GM12878 (cell line): ENCODE measurements around the gene B3GNT7. TPM values are rescaled to one million over a fixed set of nuclear protein-coding genes. Genes with fewer than 3 reads are reported as not detected.

Experiments used
- ATAC-seq: fragments of 200-7000 bp; cut with Tn5 transposase; 3 replicates; pipeline ENCODE4 v1.9.1; 2020; ENCODE audit warnings: mild to moderate bottlenecking, moderate library complexity
- BruUV-seq: library from RNA; stranded (reverse); fragments of 400-500 nt; replicated peaks from 2 replicates; lab custom pipeline; 2021; lab: Mats Ljungman, UMichigan
- CTCF ChIA-PET: fragments of 300-600 bp; sonication (Branson Sonifier 250); formaldehyde crosslinking; extraction: SDS; loops from one replicate; lab custom pipeline; 2021; ENCODE audit warnings: inconsistent platforms; lab: Yijun Ruan, JAX
- POLR2A ChIA-PET: fragments of 350-600 bp; formaldehyde crosslinking; extraction: SDS; loops from one replicate; lab custom pipeline; 2021; ENCODE audit warnings: inconsistent platforms; lab: Charles Lee
- RAD21 ChIA-PET: fragments of 300-600 bp; sonication (Branson Sonifier 250); formaldehyde crosslinking; loops from one replicate; lab custom pipeline; 2023; ENCODE audit warnings: antibody characterized with exemption; ENCODE audit not compliant: unreplicated experiment; lab: Charles Lee
- SMC1A ChIA-PET: fragments of 300-600 bp; sonication (Branson Sonifier 250); formaldehyde crosslinking; loops from one replicate; lab custom pipeline; 2023; ENCODE audit not compliant: unreplicated experiment, uncharacterized antibody; lab: Charles Lee
- DNase-seq: peaks from one replicate; pipeline ENCODE4 v3.0.0-alpha.2; 2011; ENCODE audit warnings: low read depth, low spot score
- FAIRE-seq: peaks from 3 replicates; lab custom pipeline; 2011; peaks lifted over from hg19 to GRCh38; lab: Jason Lieb, UNC
- H2AFZ ChIP-seq: 2 replicates; pipeline ENCODE4 v1.6.0; 2011; ENCODE audit warnings: low read depth, low read length, control low read depth; ENCODE audit not compliant: control insufficient read depth
- H3K27ac ChIP-seq: 2 replicates; pipeline ENCODE4 v1.5.1; 2011; ENCODE audit warnings: control low read depth; ENCODE audit not compliant: control insufficient read depth, insufficient read depth
- H3K27me3 ChIP-seq, 2 experiments: replicated peaks in 1 of 2; 2 replicates each; pipeline versions ENCODE4 v1.6.0 to v1.6.1; 2011; ENCODE audit warnings: low read length in 1 of 2; ENCODE audit not compliant: control insufficient read depth in 2 of 2, insufficient read depth in 2 of 2
- H3K36me3 ChIP-seq, 2 experiments: 2 replicates each; pipeline ENCODE4 v1.5.1; 2011; ENCODE audit warnings: low read length in 1 of 2; ENCODE audit not compliant: control insufficient read depth in 2 of 2, insufficient read depth in 2 of 2
- H3K4me1 ChIP-seq: 2 replicates; pipeline ENCODE4 v1.6.1; 2011; ENCODE audit warnings: mild to moderate bottlenecking, low read length, moderate library complexity, mixed read lengths; ENCODE audit not compliant: control insufficient read depth, insufficient read depth
- H3K4me2 ChIP-seq: 2 replicates; pipeline ENCODE4 v1.6.0; 2011; ENCODE audit warnings: control low read depth; ENCODE audit not compliant: control insufficient read depth, insufficient read depth
- H3K4me3 ChIP-seq: fragments of 200-600 bp; sonication (generic); 2 replicates; pipeline ENCODE4 v1.5.1; 2016
- H3K79me2 ChIP-seq: 2 replicates; pipeline ENCODE4 v1.6.0; 2011; ENCODE audit warnings: low read length; ENCODE audit not compliant: control insufficient read depth, insufficient read depth
- H3K9ac ChIP-seq: 2 replicates; pipeline ENCODE4 v1.8.0; 2011; ENCODE audit warnings: low read length, control low read depth, mixed read lengths; ENCODE audit not compliant: control insufficient read depth, insufficient read depth
- H3K9me3 ChIP-seq: replicated peaks from 3 replicates; pipeline ENCODE4 v1.5.1; 2011; ENCODE audit warnings: mild to moderate bottlenecking, low read length; ENCODE audit not compliant: control insufficient read depth, insufficient read depth
- H4K20me1 ChIP-seq: 2 replicates; pipeline ENCODE4 v1.6.0; 2011; ENCODE audit not compliant: control insufficient read depth, insufficient read depth
- BCL3 ChIP-seq: IDR thresholded peaks from 2 replicates; pipeline ENCODE4 v1.6.1; 2011; ENCODE audit warnings: borderline replicate concordance, low read depth, mild to moderate bottlenecking, moderate library complexity, low read length; ENCODE audit not compliant: insufficient read depth, poor library complexity, severe bottlenecking
- CUX1 ChIP-seq: IDR thresholded peaks from 2 replicates; pipeline ENCODE4 v1.6.1; 2012; ENCODE audit warnings: improper control_type of control experiment, low read depth, low read length; ENCODE audit not compliant: insufficient replicate concordance
- EZH2 ChIP-seq: IDR thresholded peaks from 2 replicates; pipeline ENCODE4 v1.6.1; 2012; ENCODE audit warnings: low read depth, mild to moderate bottlenecking, control low read depth, inconsistent platforms, low read length, borderline replicate concordance; ENCODE audit not compliant: control insufficient read depth
- KLF5 ChIP-seq: fragments of 450-650 bp; IDR thresholded peaks from 2 replicates; pipeline ENCODE4 v1.6.1; 2014; ENCODE audit warnings: mild to moderate bottlenecking; ENCODE audit not compliant: partially characterized antibody
- MEF2B ChIP-seq: fragments of 450-650 bp; IDR thresholded peaks from 2 replicates; pipeline ENCODE4 v1.6.1; 2018; ENCODE audit warnings: mild to moderate bottlenecking, moderate library complexity; ENCODE audit not compliant: partially characterized antibody, poor library complexity, severe bottlenecking
- PAX8 ChIP-seq: fragments of 450-650 bp; IDR thresholded peaks from 2 replicates; pipeline ENCODE4 v1.6.1; 2017; ENCODE audit warnings: mild to moderate bottlenecking, moderate library complexity
- POLR2AphosphoS2 ChIP-seq: IDR thresholded peaks from 2 replicates; pipeline ENCODE4 v1.6.1; 2011; ENCODE audit warnings: low read depth, mild to moderate bottlenecking, low read length, improper control_type of control experiment, moderate library complexity
- SUPT20H ChIP-seq: IDR thresholded peaks from 2 replicates; pipeline ENCODE4 v1.6.1; 2011; ENCODE audit warnings: low read depth, mild to moderate bottlenecking, low read length, moderate library complexity, borderline replicate concordance; ENCODE audit not compliant: control insufficient read depth
- ZBTB11 ChIP-seq: fragments of 450-650 bp; formaldehyde crosslinking; IDR thresholded peaks from 2 replicates; pipeline ENCODE4 v1.5.0; 2022; ENCODE audit warnings: mild to moderate bottlenecking, missing genetic modification characterization
- in situ Hi-C: fragments of 300-500 bp; cut with MboI; formaldehyde crosslinking; loops from 9 replicates; pipeline ENCODE4 v1.14.3; 2018; ENCODE audit warnings: mixed read lengths
- intact Hi-C: fragments of 100-400 bp; cut with micrococcal nuclease; formaldehyde crosslinking; loops from one replicate; pipeline ENCODE4 v1.14.2; 2022; ENCODE audit not compliant: unreplicated experiment
- polyA plus RNA-seq, 11 experiments: library from polyadenylated mRNA; depleted of rRNA in 4 of 11; unstranded in 6 of 11; stranded (reverse) in 5 of 11; fragments of >200 nt; fragmentation: Nextera tagmentation in 4 of 11; fragmentation: Illumina TruSeq in 1 of 11; extraction: Ambion mirVana in 4 of 11; extraction: Trizol in 1 of 11; gene quantifications; 1 replicate in 1 of 11; 2 replicates in 10 of 11; pipeline versions ENCODE4 v1.2.1 to v1.2.3, GENCODE V29; 2011 to 2016; ENCODE audit warnings: inconsistent platforms in 2 of 11, missing spikeins in 2 of 11, low read depth in 1 of 11
- total RNA-seq, 4 experiments: library from RNA; depleted of rRNA in 3 of 4; stranded (reverse); fragments of >200 nt in 3 of 4; fragmentation: Illumina TruSeq in 1 of 4; extraction: Trizol in 1 of 4; gene quantifications; 2 replicates each; pipeline versions ENCODE4 v1.2.1 to v1.2.3, GENCODE V29; 2013 to 2021

B3GNT7 gene
- total and polyA plus RNA-seq, 10 of the 15 experiments (the other 5 are each of a cell fraction or from before 2014, with no cell fraction given): 0.91 to 12.6 (median 3.7) TPM

GRCh38 chr2:231413921-231414476 lies 18.5 kb downstream of the B3GNT7 start (continued):
- TF ChIP-seq MEF2B: no peak
- no peak for TF ChIP-seq SUPT20H
- no peak for TF ChIP-seq POLR2AphosphoS2

GRCh38 chr2:231415029-231415428 lies 19.5 kb downstream of the B3GNT7 start:
- no peak overlapping the region for H3K4me3 ChIP-seq
- intact Hi-C loops: no loop called here
- DNase-seq (no peak), FAIRE-seq (no peak), ATAC-seq (no peak)
- in situ Hi-C loops: no loop called here
- no peak overlapping the region for H3K4me2 ChIP-seq
- H3K79me2 ChIP-seq: no peaks in the 10 kb centered on the region
- H3K4me1 ChIP-seq: no peaks in the 10 kb centered on the region
- peaks cover 5% of the 10 kb centered on the region; the same call in 2 of the 3 replicates for H3K9me3 ChIP-seq
- H2AFZ ChIP-seq: no peak overlapping the region
- ChIA-PET POLR2A (interaction anchor here (0.6 to 0.8 kb wide), 2 partner anchors 55 to 144 kb away, joined by 3 to 4 read pairs; no protein-coding TSS in a partner anchor), CTCF (interaction anchor here (0.7 to 4.4 kb wide), 6 partner anchors 9 to 190 kb away, joined by 3 to 27 read pairs (median 4); no protein-coding TSS in a partner anchor), SMC1A (interaction anchor here (0.8 to 1.1 kb wide), 2 partner anchors 68 to 312 kb away, joined by 3 to 4 read pairs; no protein-coding TSS in a partner anchor), RAD21 (interaction anchor here (2.2 to 4.2 kb wide), 2 partner anchors 188 to 312 kb away, joined by 6 to 16 read pairs; no protein-coding TSS in a partner anchor)
- no peaks in the 10 kb centered on the region for H3K27me3 ChIP-seq
- no peak overlapping the region for H3K9ac ChIP-seq
- no TSS peak for BruUV-seq
- H4K20me1 ChIP-seq: no peaks in the 10 kb centered on the region; the same call in 1 of the 2 replicates
- no peak overlapping the region for H3K27ac ChIP-seq
- H3K36me3 ChIP-seq: no peaks in the 10 kb centered on the region
- TF ChIP-seq ZBTB11 (CRISPR knock-in tag): no peak
- TF ChIP-seq PAX8: no peak
- no peak for TF ChIP-seq BCL3
- no peak for TF ChIP-seq KLF5
- no peak for TF ChIP-seq CUX1
- no peak for TF ChIP-seq EZH2
